A549 (cell line): ENCODE measurements around the gene CRYGC.

Source experiments
- BHLHE40 ChIP-seq: IDR thresholded peaks from 2 replicates; pipeline ENCODE4 v1.6.1; 2012; ENCODE audit warnings: low read depth, low read length, inconsistent platforms
- MYC ChIP-seq: IDR thresholded peaks from 2 replicates; pipeline ENCODE4 v1.6.1; 2012; ENCODE audit warnings: mild to moderate bottlenecking, inconsistent platforms, low read length, improper control_type of control experiment, borderline replicate concordance
- POLR2A ChIP-seq: IDR thresholded peaks from 2 replicates; pipeline ENCODE4 v1.6.1; 2012; ENCODE audit warnings: mild to moderate bottlenecking, low read length
- TF ChIP-seq, protein P1 (sequence below): fragments of >200 bp; sonication (Bioruptor Twin); formaldehyde crosslinking; IDR thresholded peaks from 3 replicates; pipeline ENCODE4 v1.5.1; 2016
- TF ChIP-seq, protein P2 (sequence below): fragments of 200-600 bp; sonication (generic); IDR thresholded peaks from 2 replicates; pipeline ENCODE4 v1.6.1; 2016; ENCODE audit warnings: antibody characterized with exemption, mild to moderate bottlenecking, moderate library complexity
- TF ChIP-seq, protein P3 (sequence below): IDR thresholded peaks from 2 replicates; pipeline ENCODE4 v1.6.1; 2012

DNA sequence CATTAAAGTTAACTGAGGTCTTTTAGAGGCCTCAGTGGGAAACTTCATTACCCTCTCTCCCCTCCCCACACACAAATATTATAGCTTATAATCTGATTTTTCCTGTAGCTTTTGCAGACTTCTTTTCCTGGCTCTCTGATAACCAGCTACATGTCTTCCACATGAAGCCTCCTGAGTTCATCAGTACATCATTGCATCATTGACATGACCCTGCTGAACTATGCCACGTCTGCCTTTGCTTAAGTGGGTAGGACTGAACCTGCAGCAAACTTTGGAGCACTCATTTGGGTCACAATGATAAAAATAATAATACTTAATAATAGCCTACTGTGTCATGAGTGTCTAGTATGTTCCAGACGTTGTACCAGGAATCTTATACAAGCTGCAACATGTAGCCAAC lies 26.8 kb upstream of the CRYGC start:
- TF ChIP-seq, protein P1, sequence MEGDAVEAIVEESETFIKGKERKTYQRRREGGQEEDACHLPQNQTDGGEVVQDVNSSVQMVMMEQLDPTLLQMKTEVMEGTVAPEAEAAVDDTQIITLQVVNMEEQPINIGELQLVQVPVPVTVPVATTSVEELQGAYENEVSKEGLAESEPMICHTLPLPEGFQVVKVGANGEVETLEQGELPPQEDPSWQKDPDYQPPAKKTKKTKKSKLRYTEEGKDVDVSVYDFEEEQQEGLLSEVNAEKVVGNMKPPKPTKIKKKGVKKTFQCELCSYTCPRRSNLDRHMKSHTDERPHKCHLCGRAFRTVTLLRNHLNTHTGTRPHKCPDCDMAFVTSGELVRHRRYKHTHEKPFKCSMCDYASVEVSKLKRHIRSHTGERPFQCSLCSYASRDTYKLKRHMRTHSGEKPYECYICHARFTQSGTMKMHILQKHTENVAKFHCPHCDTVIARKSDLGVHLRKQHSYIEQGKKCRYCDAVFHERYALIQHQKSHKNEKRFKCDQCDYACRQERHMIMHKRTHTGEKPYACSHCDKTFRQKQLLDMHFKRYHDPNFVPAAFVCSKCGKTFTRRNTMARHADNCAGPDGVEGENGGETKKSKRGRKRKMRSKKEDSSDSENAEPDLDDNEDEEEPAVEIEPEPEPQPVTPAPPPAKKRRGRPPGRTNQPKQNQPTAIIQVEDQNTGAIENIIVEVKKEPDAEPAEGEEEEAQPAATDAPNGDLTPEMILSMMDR, result no peak
- no peak for TF ChIP-seq BHLHE40
- TF ChIP-seq, protein P2, sequence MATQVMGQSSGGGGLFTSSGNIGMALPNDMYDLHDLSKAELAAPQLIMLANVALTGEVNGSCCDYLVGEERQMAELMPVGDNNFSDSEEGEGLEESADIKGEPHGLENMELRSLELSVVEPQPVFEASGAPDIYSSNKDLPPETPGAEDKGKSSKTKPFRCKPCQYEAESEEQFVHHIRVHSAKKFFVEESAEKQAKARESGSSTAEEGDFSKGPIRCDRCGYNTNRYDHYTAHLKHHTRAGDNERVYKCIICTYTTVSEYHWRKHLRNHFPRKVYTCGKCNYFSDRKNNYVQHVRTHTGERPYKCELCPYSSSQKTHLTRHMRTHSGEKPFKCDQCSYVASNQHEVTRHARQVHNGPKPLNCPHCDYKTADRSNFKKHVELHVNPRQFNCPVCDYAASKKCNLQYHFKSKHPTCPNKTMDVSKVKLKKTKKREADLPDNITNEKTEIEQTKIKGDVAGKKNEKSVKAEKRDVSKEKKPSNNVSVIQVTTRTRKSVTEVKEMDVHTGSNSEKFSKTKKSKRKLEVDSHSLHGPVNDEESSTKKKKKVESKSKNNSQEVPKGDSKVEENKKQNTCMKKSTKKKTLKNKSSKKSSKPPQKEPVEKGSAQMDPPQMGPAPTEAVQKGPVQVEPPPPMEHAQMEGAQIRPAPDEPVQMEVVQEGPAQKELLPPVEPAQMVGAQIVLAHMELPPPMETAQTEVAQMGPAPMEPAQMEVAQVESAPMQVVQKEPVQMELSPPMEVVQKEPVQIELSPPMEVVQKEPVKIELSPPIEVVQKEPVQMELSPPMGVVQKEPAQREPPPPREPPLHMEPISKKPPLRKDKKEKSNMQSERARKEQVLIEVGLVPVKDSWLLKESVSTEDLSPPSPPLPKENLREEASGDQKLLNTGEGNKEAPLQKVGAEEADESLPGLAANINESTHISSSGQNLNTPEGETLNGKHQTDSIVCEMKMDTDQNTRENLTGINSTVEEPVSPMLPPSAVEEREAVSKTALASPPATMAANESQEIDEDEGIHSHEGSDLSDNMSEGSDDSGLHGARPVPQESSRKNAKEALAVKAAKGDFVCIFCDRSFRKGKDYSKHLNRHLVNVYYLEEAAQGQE, result no peak
- no peak for TF ChIP-seq POLR2A
- TF ChIP-seq, protein P3, sequence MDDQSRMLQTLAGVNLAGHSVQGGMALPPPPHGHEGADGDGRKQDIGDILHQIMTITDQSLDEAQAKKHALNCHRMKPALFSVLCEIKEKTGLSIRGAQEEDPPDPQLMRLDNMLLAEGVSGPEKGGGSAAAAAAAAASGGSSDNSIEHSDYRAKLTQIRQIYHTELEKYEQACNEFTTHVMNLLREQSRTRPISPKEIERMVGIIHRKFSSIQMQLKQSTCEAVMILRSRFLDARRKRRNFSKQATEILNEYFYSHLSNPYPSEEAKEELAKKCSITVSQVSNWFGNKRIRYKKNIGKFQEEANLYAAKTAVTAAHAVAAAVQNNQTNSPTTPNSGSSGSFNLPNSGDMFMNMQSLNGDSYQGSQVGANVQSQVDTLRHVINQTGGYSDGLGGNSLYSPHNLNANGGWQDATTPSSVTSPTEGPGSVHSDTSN, result no peak
- TF ChIP-seq MYC, result no peak
